HEK293T (cell line): ENCODE results near the gene LTB4R2.

Source experiments
- CTCF ChIA-PET: fragments of 350-600 bp; formaldehyde crosslinking; extraction: SDS; loops from one replicate; lab custom pipeline; 2021; ENCODE audit warnings: antibody characterized with exemption, inconsistent platforms; lab: Yijun Ruan, JAX
- POLR2A ChIA-PET: fragments of 350-600 bp; formaldehyde crosslinking; extraction: SDS; loops from one replicate; lab custom pipeline; 2020; ENCODE audit warnings: antibody characterized with exemption, inconsistent platforms; lab: Yijun Ruan, JAX
- DNase-seq: peaks from one replicate; pipeline ENCODE4 v3.0.0; 2012; ENCODE audit warnings: mixed read lengths; ENCODE audit errors: extremely low spot score
- ARNT ChIP-seq: fragments of 450-650 bp; IDR thresholded peaks from 2 replicates; pipeline ENCODE4 v1.6.1; 2017; ENCODE audit warnings: mild to moderate bottlenecking
- BHLHE40 ChIP-seq: fragments of 450-650 bp; IDR thresholded peaks from 2 replicates; pipeline ENCODE4 v1.6.1; 2016; ENCODE audit warnings: mild to moderate bottlenecking, moderate library complexity, borderline replicate concordance
- CTBP1 ChIP-seq: fragments of 450-650 bp; IDR thresholded peaks from 2 replicates; pipeline ENCODE4 v1.6.1; 2016; ENCODE audit warnings: borderline replicate concordance
- ELF4 ChIP-seq: fragments of 450-650 bp; IDR thresholded peaks from 2 replicates; pipeline ENCODE4 v1.6.1; 2017; ENCODE audit warnings: antibody characterized with exemption
- FOXA1 ChIP-seq: fragments of 450-650 bp; IDR thresholded peaks from 2 replicates; pipeline ENCODE4 v1.6.1; 2016; ENCODE audit warnings: mild to moderate bottlenecking
- FOXK2 ChIP-seq: fragments of 450-650 bp; IDR thresholded peaks from 2 replicates; pipeline ENCODE4 v1.6.1; 2016; ENCODE audit warnings: mild to moderate bottlenecking
- FOXM1 ChIP-seq: fragments of 450-650 bp; IDR thresholded peaks from 2 replicates; pipeline ENCODE4 v1.6.1; 2017; ENCODE audit warnings: mild to moderate bottlenecking, borderline replicate concordance
- HDGF ChIP-seq: fragments of 450-650 bp; IDR thresholded peaks from 2 replicates; pipeline ENCODE4 v1.6.1; 2017; ENCODE audit warnings: antibody characterized with exemption, borderline replicate concordance
- L3MBTL2 ChIP-seq: fragments of 450-650 bp; conservative IDR thresholded peaks from 2 replicates; pipeline ENCODE4 v1.6.1; 2016; ENCODE audit warnings: mild to moderate bottlenecking
- LEF1 ChIP-seq: fragments of 450-650 bp; IDR thresholded peaks from 2 replicates; pipeline ENCODE4 v1.6.1; 2017; ENCODE audit warnings: mild to moderate bottlenecking, borderline replicate concordance
- NFRKB ChIP-seq: fragments of 450-650 bp; IDR thresholded peaks from 2 replicates; pipeline ENCODE4 v1.6.1; 2016; ENCODE audit warnings: mild to moderate bottlenecking, moderate library complexity
- SP1 ChIP-seq: fragments of 450-650 bp; IDR thresholded peaks from 2 replicates; pipeline ENCODE4 v1.6.1; 2017
- SUZ12 ChIP-seq: fragments of 450-650 bp; IDR thresholded peaks from 2 replicates; pipeline ENCODE4 v1.6.1; 2016; ENCODE audit warnings: mild to moderate bottlenecking
- TARDBP ChIP-seq: fragments of 450-650 bp; IDR thresholded peaks from 2 replicates; pipeline ENCODE4 v1.6.1; 2016
- ZNF384 ChIP-seq: fragments of 450-650 bp; IDR thresholded peaks from 2 replicates; pipeline ENCODE4 v1.6.1; 2016
- TF ChIP-seq, protein P1 (sequence below): fragments of 450-650 bp; IDR thresholded peaks from 2 replicates; pipeline ENCODE4 v1.6.1; 2016

The LTB4R2 gene

GRCh38 chr14:24329736-24330135 lies 19.8 kb downstream of the LTB4R2 start:
- DNase-seq, result no peak
- ChIA-PET POLR2A (no interaction called here), CTCF (interaction anchor here (9.6 kb wide), 1 partner anchor 101 kb away, joined by 145 read pairs; the partner anchor contains the start of genes CBLN3 and KHNYN)
- TF ChIP-seq FOXM1 (no peak), HDGF (no peak), ARNT (no peak), TARDBP (no peak), NFRKB (no peak), SP1 (no peak), FOXK2 (no peak), ZNF384 (no peak), ELF4 (no peak), LEF1 (no peak), CTBP1 (no peak)
- TF ChIP-seq, protein P1, sequence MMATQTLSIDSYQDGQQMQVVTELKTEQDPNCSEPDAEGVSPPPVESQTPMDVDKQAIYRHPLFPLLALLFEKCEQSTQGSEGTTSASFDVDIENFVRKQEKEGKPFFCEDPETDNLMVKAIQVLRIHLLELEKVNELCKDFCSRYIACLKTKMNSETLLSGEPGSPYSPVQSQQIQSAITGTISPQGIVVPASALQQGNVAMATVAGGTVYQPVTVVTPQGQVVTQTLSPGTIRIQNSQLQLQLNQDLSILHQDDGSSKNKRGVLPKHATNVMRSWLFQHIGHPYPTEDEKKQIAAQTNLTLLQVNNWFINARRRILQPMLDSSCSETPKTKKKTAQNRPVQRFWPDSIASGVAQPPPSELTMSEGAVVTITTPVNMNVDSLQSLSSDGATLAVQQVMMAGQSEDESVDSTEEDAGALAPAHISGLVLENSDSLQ, result no peak

GRCh38 chr14:24330973-24331674 lies 21.2 kb downstream of the LTB4R2 start:
- no peak for DNase-seq
- TF ChIP-seq SUZ12 (no peak), NFRKB (no peak), HDGF (no peak), TARDBP (no peak), ARNT (no peak), FOXM1 (no peak), SP1 (no peak), BHLHE40 (no peak), CTBP1 (no peak), FOXA1 (no peak), LEF1 (no peak)
- ChIA-PET CTCF (interaction anchor here (0.6 to 9.6 kb wide), 4 partner anchors 32 to 99 kb away, joined by 3 to 145 read pairs (median 3); partner anchors contain the start of genes CBLN3, DHRS1, KHNYN and NOP9), POLR2A (interaction anchor here (0.9 to 2.0 kb wide), 4 partner anchors 101 to 111 kb away, joined by 3 to 5 read pairs (median 4); no protein-coding TSS in a partner anchor)

GRCh38 chr14:24331731-24332267 lies 21.9 kb downstream of the LTB4R2 start:
- POLR2A ChIA-PET, result interaction anchor here (0.9 to 2.0 kb wide), 6 partner anchors 35 to 110 kb away, joined by 4 to 8 read pairs (median 4); partner anchors contain the start of gene KHNYN
- CTCF ChIA-PET, result interaction anchor here (0.6 to 9.6 kb wide), 5 partner anchors 32 to 105 kb away, joined by 3 to 145 read pairs (median 4); partner anchors contain the start of genes CBLN3, DHRS1, KHNYN and NOP9
- TF ChIP-seq ZNF384, result 0 out of 2 replicates have a peak, but pooled peaks have one; percentile 58
- no peak for TF ChIP-seq FOXK2
- DNase-seq, result no peak

DNA sequence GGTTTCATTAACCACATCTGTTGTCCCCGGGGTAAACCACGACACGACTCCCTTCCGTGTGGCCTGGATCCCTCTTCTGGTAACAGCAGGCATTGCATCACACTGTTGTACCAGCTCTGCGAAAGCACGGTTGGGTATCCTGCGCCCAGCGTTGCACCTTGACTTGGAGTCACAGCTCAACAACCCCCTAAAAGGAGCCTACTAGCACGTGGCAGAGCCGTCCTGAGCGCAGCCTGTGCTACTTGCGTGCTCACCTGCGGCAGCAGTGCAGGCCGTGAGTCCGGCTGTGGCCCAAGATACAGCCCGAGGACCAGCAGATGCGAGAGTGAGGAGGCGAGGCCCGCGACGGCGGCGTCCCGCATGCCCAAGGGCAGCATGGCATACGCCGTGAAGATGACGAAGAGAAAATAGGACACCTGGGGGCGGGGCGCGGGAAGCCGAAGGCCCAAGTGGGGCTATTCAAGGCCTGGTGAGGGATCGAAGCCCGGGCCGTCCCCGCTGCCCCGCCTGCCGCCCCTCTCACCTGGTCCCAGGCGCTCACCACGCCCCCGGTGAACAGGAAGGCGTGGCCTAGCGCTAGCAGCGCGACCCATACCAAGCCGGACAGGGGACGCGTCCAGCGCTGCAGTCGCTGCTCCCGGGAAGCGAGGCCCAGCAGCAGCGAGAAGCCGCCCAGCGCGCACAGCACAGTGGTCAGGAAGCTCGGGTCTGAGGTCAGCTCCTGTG lies 22.5 kb downstream of the LTB4R2 start:
- CTCF ChIA-PET, result interaction anchor here (0.6 to 9.6 kb wide), 16 partner anchors 11 to 111 kb away, joined by 3 to 145 read pairs (median 5); partner anchors contain the start of genes CBLN3, CIDEB, DHRS1 and KHNYN
- POLR2A ChIA-PET, result interaction anchor here (0.9 to 2.0 kb wide), 9 partner anchors 34 to 109 kb away, joined by 3 to 37 read pairs (median 4); partner anchors contain the start of genes KHNYN and TINF2
- peak; percentile 71 for DNase-seq
- TF ChIP-seq ELF4 (no peak), L3MBTL2 (no peak), NFRKB (no peak), FOXM1 (no peak), SUZ12 (no peak), FOXK2 (no peak), FOXA1 (no peak), ARNT (no peak), ZNF384 (no peak; the same call in 1 of the 2 replicates), HDGF (no peak), TARDBP (no peak), CTBP1 (no peak), SP1 (no peak), LEF1 (no peak), BHLHE40 (no peak)
- TF ChIP-seq, protein P1, result no peak

DNA sequence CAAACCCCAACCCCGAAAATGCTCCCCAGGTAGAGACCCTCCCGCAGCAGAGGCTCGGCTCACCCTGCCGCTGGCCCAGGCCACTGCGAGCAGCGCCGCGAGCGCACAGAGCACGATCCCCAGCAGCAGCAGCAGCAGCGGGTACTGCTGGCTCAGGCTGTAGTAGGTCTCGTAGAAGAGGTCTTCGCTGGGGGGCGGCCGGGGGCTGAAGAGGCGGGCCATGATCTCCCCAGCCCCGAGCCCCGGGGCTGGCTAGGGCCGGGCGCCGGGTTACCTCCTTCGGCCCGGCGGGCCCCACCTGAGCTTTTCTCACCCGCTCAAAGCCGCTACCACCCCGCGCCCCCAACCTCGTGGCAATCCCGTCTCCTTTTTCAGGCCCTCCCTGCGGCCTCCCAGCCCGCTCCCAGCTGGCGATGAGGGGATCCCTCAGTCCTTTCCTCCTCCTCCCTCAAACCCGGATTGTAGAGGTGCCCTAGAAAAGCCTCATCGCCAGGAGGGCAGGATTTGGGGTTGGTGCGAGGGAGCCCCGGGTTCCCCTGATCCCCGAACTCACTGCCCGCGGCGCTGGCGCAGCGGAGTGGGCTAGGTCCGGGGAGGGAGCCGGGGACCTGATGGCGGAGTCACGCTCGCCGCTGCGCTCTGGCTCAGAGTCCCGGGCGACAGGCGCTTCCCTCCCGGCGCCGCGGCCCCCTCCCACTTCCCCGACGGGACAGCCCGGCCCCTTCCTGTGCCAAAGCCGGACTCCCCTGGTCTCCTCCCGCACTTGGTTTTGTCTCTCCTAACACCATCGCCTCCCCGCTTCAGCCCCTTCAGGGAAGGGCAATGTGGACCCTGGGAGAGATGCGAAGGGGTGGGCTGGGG lies 24.7 kb downstream of the LTB4R2 start, which contains the start of gene ADCY4:
Gene ADCY4, minus strand, starts transcription at position 641 of the 861 bp plus-strand sequence. Its CDS starts 419 bp downstream, at position 222.
- ChIA-PET POLR2A (interaction anchor here (1.1 to 2.4 kb wide), 4 partner anchors 95 to 102 kb away, joined by 5 to 37 read pairs (median 8); partner anchors contain the start of genes CBLN3 and KHNYN), CTCF (interaction anchor here (0.7 to 9.6 kb wide), 7 partner anchors 11 to 121 kb away, joined by 3 to 145 read pairs (median 11); partner anchors contain the start of genes CBLN3, CHMP4A, CIDEB and KHNYN)
- TF ChIP-seq ZNF384, result no peak
- TF ChIP-seq TARDBP, result no peak
- TF ChIP-seq FOXM1, result no peak
- no peak for TF ChIP-seq FOXA1
- no peak for TF ChIP-seq FOXK2
- TF ChIP-seq, protein P1, result no peak
- TF ChIP-seq BHLHE40, result no peak
- TF ChIP-seq CTBP1, result no peak
- no peak for TF ChIP-seq ELF4
- DNase-seq, result no peak
